Activated naive CD8-positive, alpha-beta T cell treated with anti-CD3 and anti-CD28 coated beads, Interleukin-2, amount 50 U/mL, for 16 hours (primary cell): ENCODE data around the gene SDF2.

ENCODE experiments used
- DNase-seq: peaks from one replicate; pipeline ENCODE4 v3.0.0-alpha.2; 2020; ENCODE audit warnings: low read depth, low spot score

Gene SDF2, protein sequence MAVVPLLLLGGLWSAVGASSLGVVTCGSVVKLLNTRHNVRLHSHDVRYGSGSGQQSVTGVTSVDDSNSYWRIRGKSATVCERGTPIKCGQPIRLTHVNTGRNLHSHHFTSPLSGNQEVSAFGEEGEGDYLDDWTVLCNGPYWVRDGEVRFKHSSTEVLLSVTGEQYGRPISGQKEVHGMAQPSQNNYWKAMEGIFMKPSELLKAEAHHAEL

GRCh38 chr17:28661635-28662526 lies at the start of gene SDF2, which contains the start of gene SUPT6H:
Gene SDF2, minus strand, starts transcription at chr17:28661906. Its CDS starts 30 bp downstream, at chr17:28661876.
Gene SUPT6H, plus strand, starts transcription at chr17:28662205. Its CDS starts 11,197 bp downstream, at chr17:28673402.
- peak; percentile 94 for DNase-seq

DNA sequence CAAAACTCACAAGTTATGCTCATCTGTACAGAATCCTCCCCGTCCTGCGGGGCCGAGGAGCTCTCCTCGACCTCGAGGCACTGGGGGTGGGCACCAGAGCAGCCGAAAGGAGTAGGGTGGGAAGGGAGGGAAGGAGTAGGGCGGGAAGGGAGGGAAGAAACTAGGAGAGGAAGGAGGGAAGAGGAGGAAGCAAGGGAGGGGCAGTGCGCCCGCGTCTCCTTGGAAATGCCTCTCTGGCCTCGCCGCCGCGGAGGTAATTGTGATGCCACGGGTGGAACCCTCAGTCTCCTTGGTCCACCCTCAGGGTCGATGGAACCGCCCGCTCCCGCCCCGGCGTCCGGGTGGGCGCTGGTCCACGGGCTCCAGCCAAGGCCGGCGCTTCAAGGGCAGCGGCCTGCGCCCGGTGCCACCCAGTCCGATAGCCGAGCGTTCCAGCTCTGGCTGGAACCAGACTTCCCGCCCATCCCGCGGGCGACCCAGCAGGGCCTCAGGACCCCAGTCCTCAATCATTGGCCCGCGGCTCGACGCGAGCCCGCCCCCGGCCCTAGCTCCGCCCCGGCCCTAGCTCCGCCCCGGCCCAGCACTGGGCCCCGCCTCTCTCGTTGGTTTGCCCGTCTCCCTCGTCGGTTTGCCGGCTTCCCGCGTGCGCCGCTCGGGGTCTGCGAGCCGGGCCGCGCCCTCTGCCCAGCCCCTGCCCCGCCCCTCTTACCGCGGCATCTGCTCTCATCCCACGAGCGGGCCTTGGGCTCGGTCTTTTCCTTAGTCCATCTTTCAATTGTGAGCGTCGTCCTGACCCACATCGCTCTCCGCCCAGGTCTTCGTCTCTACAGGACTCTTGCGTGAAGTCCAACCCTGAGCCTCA lies 49.4 kb upstream of the SDF2 start:
- DNase-seq: peak; percentile 75

DNA sequence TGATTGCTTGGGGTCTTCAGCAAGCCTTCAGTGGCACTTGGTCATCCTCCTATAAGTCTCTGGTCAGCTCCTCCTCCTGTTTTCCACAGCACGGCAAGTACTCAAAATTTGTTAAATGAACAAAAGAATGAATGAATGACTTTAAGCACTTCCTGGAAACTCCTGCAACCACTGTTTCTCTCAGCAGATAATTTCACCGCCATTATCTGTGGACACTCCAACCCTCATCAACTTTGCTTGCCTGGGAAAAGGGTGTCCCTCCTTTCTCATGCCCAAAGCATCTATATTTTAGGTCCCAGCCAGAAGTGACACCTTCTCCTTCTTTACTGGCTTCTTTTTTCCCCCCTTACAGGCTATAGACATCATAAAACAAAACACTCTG lies 45.6 kb upstream of the SDF2 start:
- DNase-seq: no peak

GRCh38 chr17:28706471-28707338 lies 45.0 kb upstream of the SDF2 start:
- DNase-seq: no peak

- no peak for DNase-seq
Observed at GRCh38 chr17:28705728-28706334, 44.1 kb upstream of the SDF2 start.

GRCh38 chr17:28705074-28705659 lies 43.5 kb upstream of the SDF2 start:
- DNase-seq: no peak

GRCh38 chr17:28704219-28704858 lies 42.6 kb upstream of the SDF2 start:
- no peak for DNase-seq

- DNase-seq: no peak
Observed at GRCh38 chr17:28703552-28704218, 42.0 kb upstream of the SDF2 start.

DNA sequence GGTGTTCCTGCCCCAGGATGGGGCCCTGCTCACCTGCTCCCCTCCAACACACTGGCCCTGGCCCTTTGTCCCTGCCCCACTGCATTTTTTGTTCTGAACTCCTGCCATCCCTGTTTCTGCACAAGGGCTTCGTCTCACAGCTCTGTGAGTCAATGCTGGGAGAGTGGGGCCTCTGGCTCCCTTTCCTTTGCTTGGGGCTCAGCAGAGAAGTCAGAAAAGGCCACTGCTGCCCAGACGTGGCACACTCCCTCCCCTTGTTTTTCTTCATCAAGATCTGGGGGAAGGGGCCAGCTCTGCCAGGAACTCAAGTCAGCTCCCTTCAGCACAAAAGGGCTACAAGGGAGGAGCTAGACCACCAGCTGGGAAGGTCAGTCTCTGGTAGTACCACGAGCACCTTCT lies 41.0 kb upstream of the SDF2 start:
- no peak for DNase-seq

DNA sequence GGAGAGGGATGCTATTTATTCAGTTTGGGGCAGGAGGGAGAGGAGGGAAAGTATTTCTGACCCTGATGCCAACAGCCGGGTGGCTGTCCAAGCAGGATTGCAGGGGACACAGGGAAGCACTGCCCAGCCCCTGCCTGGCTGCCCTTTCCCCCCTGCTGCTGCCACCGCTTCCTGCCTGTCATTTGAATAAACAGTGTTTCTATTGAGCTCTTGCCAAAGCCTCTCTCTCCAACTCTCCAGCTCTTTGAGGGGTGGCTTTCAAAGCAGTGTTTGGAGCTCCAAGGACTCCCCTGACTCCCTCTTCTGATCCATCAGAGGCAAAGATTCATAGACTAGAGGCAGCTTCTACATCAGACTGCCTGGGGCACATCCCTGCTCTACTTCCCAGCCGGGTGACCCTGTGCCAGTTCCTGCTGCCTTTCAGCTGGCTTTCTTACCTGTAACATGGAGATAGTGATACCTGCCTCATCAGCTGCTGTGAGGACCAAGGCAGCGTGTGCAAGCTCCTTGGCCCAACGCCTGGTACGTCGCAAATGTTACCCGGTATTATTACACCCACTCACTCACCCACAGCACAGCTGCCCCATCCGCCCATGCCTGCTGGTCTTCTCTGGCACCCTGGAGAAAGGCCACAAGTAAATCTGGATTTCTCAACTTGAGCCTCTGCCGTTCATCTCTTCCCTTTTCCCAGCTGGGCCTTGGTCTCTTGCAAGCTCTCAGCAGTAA lies 40.5 kb upstream of the SDF2 start:
- DNase-seq: no peak

DNA sequence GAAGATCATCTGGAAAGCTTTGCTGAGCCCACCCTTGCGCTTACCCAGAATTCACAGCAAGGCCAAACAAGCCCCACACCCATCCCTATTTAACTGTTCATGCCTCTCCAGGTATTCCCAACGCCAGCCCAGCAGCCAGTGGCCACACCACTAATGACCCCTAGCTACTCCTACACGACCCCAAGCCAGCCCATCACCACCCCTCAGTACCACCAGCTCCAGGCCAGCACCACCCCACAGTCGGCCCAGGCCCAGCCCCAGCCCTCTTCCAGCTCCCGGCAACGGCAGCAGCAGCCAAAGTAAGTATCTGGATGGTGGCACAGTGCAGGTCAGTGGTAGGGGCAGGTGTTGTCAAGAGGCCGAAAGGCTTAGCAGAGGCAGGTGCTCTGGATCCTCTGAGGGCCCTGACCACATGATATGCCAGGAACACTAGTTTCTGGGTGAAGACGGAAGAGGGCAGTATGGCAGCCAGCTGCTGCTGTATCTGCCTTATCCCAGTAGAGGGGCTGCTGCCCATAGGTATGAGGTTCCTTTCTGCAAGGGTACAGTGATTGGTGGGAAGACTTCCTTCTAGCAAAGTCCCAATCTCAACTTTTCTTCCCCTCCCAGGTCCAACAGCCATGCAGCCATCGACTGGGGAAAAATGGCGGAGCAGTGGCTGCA lies 39.3 kb upstream of the SDF2 start:
- DNase-seq: no peak

DNA sequence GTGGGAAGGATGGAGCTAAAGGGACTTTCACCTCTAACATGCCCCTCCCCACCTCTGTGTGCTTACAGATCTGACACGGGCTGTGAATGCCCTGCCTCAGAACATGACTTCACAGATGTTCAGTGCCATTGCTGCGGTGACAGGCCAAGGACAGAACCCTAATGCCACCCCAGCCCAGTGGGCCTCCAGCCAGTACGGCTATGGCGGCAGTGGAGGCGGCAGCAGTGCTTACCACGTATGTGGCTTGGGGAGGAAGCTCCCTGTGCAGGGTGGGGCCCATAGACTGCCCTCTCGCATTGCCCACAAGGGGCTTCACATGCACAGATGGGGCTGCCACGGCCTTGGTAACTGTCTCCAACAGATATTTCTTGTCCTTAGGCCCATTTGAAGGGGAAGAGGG lies 38.6 kb upstream of the SDF2 start:
- DNase-seq: no peak

- DNase-seq: no peak
Observed at GRCh38 chr17:28698253-28698941, 36.7 kb upstream of the SDF2 start.

DNA sequence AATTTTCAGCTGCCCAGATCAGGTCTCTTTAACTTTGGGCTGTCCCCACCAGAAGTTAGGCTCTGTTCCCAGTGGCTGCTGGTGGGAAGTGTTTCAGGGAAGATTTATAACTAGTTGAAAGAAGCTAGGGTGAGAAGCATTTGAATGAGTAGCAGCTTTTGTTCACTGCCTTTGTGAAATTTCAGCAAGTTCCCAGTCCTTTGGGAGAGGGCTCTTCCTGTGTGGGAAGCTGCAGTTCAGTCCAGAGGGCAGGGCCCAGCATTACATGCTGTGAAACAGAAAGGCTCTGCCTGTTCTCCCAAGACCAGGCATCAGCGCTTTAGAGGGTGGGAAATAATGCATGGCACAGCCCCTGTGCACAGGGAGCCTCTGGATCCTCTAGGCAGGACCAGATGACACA lies 32.2 kb upstream of the SDF2 start:
- DNase-seq: no peak

DNA sequence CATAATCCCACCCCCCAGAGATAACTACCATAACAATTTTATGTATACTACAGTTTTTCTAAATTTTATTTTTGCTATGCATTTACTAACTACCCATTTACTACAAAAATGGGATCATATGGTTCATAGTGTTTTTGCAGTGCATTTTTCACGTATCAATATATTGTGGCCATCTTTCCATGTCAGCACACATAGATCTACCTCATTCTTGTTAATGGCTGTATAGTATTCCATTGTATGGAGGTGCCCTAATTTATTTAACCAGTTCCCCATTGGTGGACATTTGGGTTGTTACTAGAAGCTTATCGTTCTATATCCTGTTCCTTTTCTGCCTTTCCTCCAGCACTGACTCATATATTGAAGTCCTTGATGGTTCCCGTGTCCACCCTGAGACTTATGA lies 27.3 kb upstream of the SDF2 start:
- no peak for DNase-seq

DNA sequence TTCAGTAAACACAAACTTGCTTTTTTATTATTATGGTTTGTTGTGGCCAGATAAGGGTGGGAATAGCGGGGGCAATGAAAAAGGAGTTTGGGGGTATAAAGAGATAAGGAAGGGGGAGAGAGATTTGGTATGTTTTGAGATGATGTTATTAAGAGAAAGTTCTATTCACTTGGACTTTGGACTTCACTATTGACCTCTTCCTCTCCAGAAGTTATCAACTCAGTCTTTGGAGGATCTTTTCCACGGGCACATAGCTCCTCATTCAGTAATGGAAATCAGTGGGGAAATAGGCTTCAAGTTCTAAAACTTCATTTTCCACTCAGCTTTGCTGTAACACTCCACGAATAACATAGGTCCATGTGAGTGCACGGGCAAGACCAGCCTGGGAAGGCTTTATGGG lies 26.8 kb upstream of the SDF2 start:
- DNase-seq: no peak

DNA sequence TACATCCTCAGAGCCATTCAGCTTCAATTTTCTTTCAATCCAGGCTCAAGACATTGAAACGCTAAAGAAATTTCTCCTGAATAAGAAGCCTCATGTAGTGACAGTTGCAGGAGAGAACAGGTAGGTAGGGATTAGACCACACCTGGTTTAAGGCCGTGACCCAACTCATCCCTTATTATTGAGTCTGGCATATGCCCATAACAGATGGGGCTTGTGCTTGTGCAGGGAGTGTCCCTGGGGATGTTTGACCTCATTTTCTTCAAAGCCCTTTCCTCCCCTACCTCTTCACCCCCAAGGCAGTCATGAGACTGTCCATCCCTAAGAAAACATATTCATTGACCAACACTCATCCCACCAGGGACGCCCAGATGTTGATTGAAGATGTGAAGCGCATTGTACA lies 24.6 kb upstream of the SDF2 start:
- no peak for DNase-seq
